ENCODE data around the gene PRDM11.

The PRDM11 gene

DNA sequence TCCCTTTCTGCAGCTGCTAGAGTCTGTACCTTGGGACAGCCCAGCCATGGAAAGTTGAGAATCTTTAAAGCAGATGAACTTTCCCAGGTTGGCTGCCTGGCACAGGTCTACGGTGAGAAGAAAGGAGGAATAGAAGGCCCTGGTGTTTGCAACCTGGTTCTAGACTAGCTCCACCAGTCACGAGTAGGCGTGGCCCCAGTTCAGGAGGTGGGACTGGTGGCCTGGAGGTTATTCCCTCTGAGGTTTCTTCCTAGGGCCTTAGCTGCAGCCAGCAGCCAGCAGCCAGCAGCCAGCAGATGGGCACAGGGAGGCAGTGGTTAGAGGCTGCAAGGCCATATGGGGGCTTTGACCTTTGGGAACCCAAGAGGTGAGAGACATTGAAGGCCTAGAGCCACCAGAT is 40.9 kb downstream of the PRDM11 start:
- H4K20me1 ChIP-seq (ENCODE audit: insufficient read depth, low read length) = no peaks in the 10 kb centered on the region
- no peak overlapping the region for H3K4me3 ChIP-seq (ENCODE audit: low read depth, low read length, poor library complexity, severe bottlenecking)
- TF ChIP-seq EZH2 (IDR thresholded peaks at IDR 0.05; ENCODE audit: borderline replicate concordance, low read length) = no peak
- TF ChIP-seq, protein P1, sequence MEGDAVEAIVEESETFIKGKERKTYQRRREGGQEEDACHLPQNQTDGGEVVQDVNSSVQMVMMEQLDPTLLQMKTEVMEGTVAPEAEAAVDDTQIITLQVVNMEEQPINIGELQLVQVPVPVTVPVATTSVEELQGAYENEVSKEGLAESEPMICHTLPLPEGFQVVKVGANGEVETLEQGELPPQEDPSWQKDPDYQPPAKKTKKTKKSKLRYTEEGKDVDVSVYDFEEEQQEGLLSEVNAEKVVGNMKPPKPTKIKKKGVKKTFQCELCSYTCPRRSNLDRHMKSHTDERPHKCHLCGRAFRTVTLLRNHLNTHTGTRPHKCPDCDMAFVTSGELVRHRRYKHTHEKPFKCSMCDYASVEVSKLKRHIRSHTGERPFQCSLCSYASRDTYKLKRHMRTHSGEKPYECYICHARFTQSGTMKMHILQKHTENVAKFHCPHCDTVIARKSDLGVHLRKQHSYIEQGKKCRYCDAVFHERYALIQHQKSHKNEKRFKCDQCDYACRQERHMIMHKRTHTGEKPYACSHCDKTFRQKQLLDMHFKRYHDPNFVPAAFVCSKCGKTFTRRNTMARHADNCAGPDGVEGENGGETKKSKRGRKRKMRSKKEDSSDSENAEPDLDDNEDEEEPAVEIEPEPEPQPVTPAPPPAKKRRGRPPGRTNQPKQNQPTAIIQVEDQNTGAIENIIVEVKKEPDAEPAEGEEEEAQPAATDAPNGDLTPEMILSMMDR (IDR thresholded peaks at IDR 0.05; ENCODE audit: low read length) = no peak
- H3K9me3 ChIP-seq (ENCODE audit: low read length) = no peaks in the 10 kb centered on the region
- H3F3A ChIP-seq (ENCODE audit: insufficient read depth, low read length) = no peaks in the 10 kb centered on the region
- H3K4me2 ChIP-seq (ENCODE audit: low read length) = no peak overlapping the region
- H3K27ac ChIP-seq (ENCODE audit: low read depth, low read length, poor library complexity, severe bottlenecking) = no peak overlapping the region
- H3K79me2 ChIP-seq (ENCODE audit: insufficient read depth, low read length) = no peaks in the 10 kb centered on the region
- H3K9me2 ChIP-seq (ENCODE audit: low read depth, low read length) = no peaks in the 10 kb centered on the region
- H3K9ac ChIP-seq (ENCODE audit: low read length) = no peak overlapping the region
- no peaks in the 10 kb centered on the region for H3K27me3 ChIP-seq (ENCODE audit: insufficient read depth, low read length)
- no peak overlapping the region for H2AFZ ChIP-seq (ENCODE audit: low read length)
- H3K36me3 ChIP-seq (ENCODE audit: insufficient read depth, low read length) = peaks cover 6% of the 10 kb centered on the region; the same call in 1 of the 2 replicates
- no peaks in the 10 kb centered on the region for H3K4me1 ChIP-seq (ENCODE audit: insufficient read depth, low read length, severe bottlenecking)

DNA sequence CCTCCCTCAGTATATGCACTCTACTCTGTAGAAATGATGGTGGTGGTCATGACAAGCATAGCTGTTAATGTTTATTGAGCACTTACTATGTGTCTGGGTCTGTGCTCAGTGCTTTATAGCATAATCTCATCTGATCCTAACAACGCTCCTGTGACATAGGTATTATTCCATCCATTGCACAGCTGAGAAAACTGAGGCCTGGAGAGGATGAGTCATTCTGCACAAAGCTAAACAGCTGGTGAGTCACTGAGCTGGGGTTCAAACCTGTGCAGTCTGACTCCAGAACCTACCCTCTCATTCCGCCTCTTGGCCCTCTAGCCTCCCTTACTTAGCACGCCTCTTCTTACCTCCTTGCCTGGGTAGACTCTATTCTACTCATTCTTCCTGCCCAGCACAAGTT is 41.7 kb downstream of the PRDM11 start:
- Histone ChIP-seq H3K4me2 (ENCODE audit: low read length) (no peak overlapping the region), H3K79me2 (ENCODE audit: insufficient read depth, low read length) (no peaks in the 10 kb centered on the region), H3F3A (ENCODE audit: insufficient read depth, low read length) (no peaks in the 10 kb centered on the region), H4K20me1 (ENCODE audit: insufficient read depth, low read length) (no peaks in the 10 kb centered on the region), H2AFZ (ENCODE audit: low read length) (no peak overlapping the region), H3K27ac (ENCODE audit: low read depth, low read length, poor library complexity, severe bottlenecking) (no peak overlapping the region), H3K4me1 (ENCODE audit: insufficient read depth, low read length, severe bottlenecking) (no peaks in the 10 kb centered on the region), H3K27me3 (ENCODE audit: insufficient read depth, low read length) (no peaks in the 10 kb centered on the region), H3K9me2 (ENCODE audit: low read depth, low read length) (no peaks in the 10 kb centered on the region), H3K36me3 (ENCODE audit: insufficient read depth, low read length) (0 out of 2 replicates have a peak, but pooled peaks cover 5% of the 10 kb centered on the region), H3K9ac (ENCODE audit: low read length) (no peak overlapping the region), H3K4me3 (ENCODE audit: low read depth, low read length, poor library complexity, severe bottlenecking) (no peak overlapping the region), H3K9me3 (ENCODE audit: low read length) (no peaks in the 10 kb centered on the region)
- no peak for TF ChIP-seq EZH2 (IDR thresholded peaks at IDR 0.05; ENCODE audit: borderline replicate concordance, low read length)
- TF ChIP-seq, protein P1 (IDR thresholded peaks at IDR 0.05; ENCODE audit: low read length) = no peak

DNA sequence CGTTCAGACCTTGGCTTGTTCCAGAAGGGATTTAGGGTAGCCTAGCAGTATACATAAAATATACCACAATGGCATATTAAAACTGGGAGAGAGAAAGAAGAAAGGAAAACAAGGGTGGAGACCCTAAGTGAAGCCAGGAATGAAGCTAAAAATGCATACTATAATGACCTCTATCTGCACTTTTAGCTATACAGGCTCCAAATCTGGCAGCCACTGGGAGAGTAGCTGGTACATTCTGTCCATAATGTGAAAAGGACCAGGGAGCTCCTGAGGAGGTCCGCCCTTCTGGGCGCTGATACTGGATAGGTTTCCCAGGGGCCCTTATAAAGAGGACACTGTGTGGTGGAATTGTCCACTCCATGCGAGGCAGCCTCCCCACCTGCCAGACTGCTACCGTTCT is 42.8 kb downstream of the PRDM11 start:
- H2AFZ ChIP-seq (ENCODE audit: low read length) = no peak overlapping the region
- H3K4me2 ChIP-seq (ENCODE audit: low read length) = no peak overlapping the region
- no peak overlapping the region for H3K4me3 ChIP-seq (ENCODE audit: low read depth, low read length, poor library complexity, severe bottlenecking)
- no peaks in the 10 kb centered on the region for H3K27me3 ChIP-seq (ENCODE audit: insufficient read depth, low read length)
- no peak overlapping the region for H3K27ac ChIP-seq (ENCODE audit: low read depth, low read length, poor library complexity, severe bottlenecking)
- H3K9me3 ChIP-seq (ENCODE audit: low read length) = no peaks in the 10 kb centered on the region
- TF ChIP-seq, protein P1 (IDR thresholded peaks at IDR 0.05; ENCODE audit: low read length) = no peak
- no peak for TF ChIP-seq EZH2 (IDR thresholded peaks at IDR 0.05; ENCODE audit: borderline replicate concordance, low read length)
- H3K36me3 ChIP-seq (ENCODE audit: insufficient read depth, low read length) = no peaks in the 10 kb centered on the region
- no peaks in the 10 kb centered on the region for H3K4me1 ChIP-seq (ENCODE audit: insufficient read depth, low read length, severe bottlenecking)
- no peaks in the 10 kb centered on the region for H3K79me2 ChIP-seq (ENCODE audit: insufficient read depth, low read length)
- no peak overlapping the region for H3K9ac ChIP-seq (ENCODE audit: low read length)
- H4K20me1 ChIP-seq (ENCODE audit: insufficient read depth, low read length) = no peaks in the 10 kb centered on the region
- no peaks in the 10 kb centered on the region for H3F3A ChIP-seq (ENCODE audit: insufficient read depth, low read length)
- no peaks in the 10 kb centered on the region for H3K9me2 ChIP-seq (ENCODE audit: low read depth, low read length)

Data from OCI-LY1 (cell line).